GM12878 (cell line): ENCODE data around the gene SLC44A4. TPM values are rescaled to one million over a fixed set of nuclear protein-coding genes. Genes with fewer than 3 reads are reported as not detected.
"Not testable (repeated sequence)": the region's sequence is repeated elsewhere in the genome, so short reads cannot be mapped to it uniquely, and the experiment has no call there.

Experiments
- ATAC-seq: fragments of 200-7000 bp; cut with Tn5 transposase; 3 replicates; pipeline ENCODE4 v1.9.1; 2020; ENCODE audit warnings: mild to moderate bottlenecking, moderate library complexity
- BruUV-seq: library from RNA; stranded (reverse); fragments of 400-500 nt; replicated peaks from 2 replicates; lab custom pipeline; 2021; lab: Mats Ljungman, UMichigan
- CTCF ChIA-PET: fragments of 300-600 bp; sonication (Branson Sonifier 250); formaldehyde crosslinking; extraction: SDS; loops from one replicate; lab custom pipeline; 2021; ENCODE audit warnings: inconsistent platforms; lab: Yijun Ruan, JAX
- POLR2A ChIA-PET: fragments of 350-600 bp; formaldehyde crosslinking; extraction: SDS; loops from one replicate; lab custom pipeline; 2021; ENCODE audit warnings: inconsistent platforms; lab: Charles Lee
- RAD21 ChIA-PET: fragments of 300-600 bp; sonication (Branson Sonifier 250); formaldehyde crosslinking; loops from one replicate; lab custom pipeline; 2023; ENCODE audit warnings: antibody characterized with exemption; ENCODE audit not compliant: unreplicated experiment; lab: Charles Lee
- SMC1A ChIA-PET: fragments of 300-600 bp; sonication (Branson Sonifier 250); formaldehyde crosslinking; loops from one replicate; lab custom pipeline; 2023; ENCODE audit not compliant: unreplicated experiment, uncharacterized antibody; lab: Charles Lee
- DNase-seq: peaks from one replicate; pipeline ENCODE4 v3.0.0-alpha.2; 2011; ENCODE audit warnings: low read depth, low spot score
- FAIRE-seq: peaks from 3 replicates; lab custom pipeline; 2011; peaks lifted over from hg19 to GRCh38; lab: Jason Lieb, UNC
- H2AFZ ChIP-seq: 2 replicates; pipeline ENCODE4 v1.6.0; 2011; ENCODE audit warnings: low read depth, low read length, control low read depth; ENCODE audit not compliant: control insufficient read depth
- H3K27ac ChIP-seq: 2 replicates; pipeline ENCODE4 v1.5.1; 2011; ENCODE audit warnings: control low read depth; ENCODE audit not compliant: control insufficient read depth, insufficient read depth
- H3K27me3 ChIP-seq, 2 experiments: replicated peaks in 1 of 2; 2 replicates each; pipeline versions ENCODE4 v1.6.0 to v1.6.1; 2011; ENCODE audit warnings: low read length in 1 of 2; ENCODE audit not compliant: control insufficient read depth in 2 of 2, insufficient read depth in 2 of 2
- H3K36me3 ChIP-seq, 2 experiments: 2 replicates each; pipeline ENCODE4 v1.5.1; 2011; ENCODE audit warnings: low read length in 1 of 2; ENCODE audit not compliant: control insufficient read depth in 2 of 2, insufficient read depth in 2 of 2
- H3K4me1 ChIP-seq: 2 replicates; pipeline ENCODE4 v1.6.1; 2011; ENCODE audit warnings: mild to moderate bottlenecking, low read length, moderate library complexity, mixed read lengths; ENCODE audit not compliant: control insufficient read depth, insufficient read depth
- H3K4me2 ChIP-seq: 2 replicates; pipeline ENCODE4 v1.6.0; 2011; ENCODE audit warnings: control low read depth; ENCODE audit not compliant: control insufficient read depth, insufficient read depth
- H3K4me3 ChIP-seq: fragments of 200-600 bp; sonication (generic); 2 replicates; pipeline ENCODE4 v1.5.1; 2016
- H3K79me2 ChIP-seq: 2 replicates; pipeline ENCODE4 v1.6.0; 2011; ENCODE audit warnings: low read length; ENCODE audit not compliant: control insufficient read depth, insufficient read depth
- H3K9ac ChIP-seq: 2 replicates; pipeline ENCODE4 v1.8.0; 2011; ENCODE audit warnings: low read length, control low read depth, mixed read lengths; ENCODE audit not compliant: control insufficient read depth, insufficient read depth
- H3K9me3 ChIP-seq: replicated peaks from 3 replicates; pipeline ENCODE4 v1.5.1; 2011; ENCODE audit warnings: mild to moderate bottlenecking, low read length; ENCODE audit not compliant: control insufficient read depth, insufficient read depth
- H4K20me1 ChIP-seq: 2 replicates; pipeline ENCODE4 v1.6.0; 2011; ENCODE audit not compliant: control insufficient read depth, insufficient read depth
- MLLT1 ChIP-seq: fragments of 450-650 bp; IDR thresholded peaks from 2 replicates; pipeline ENCODE4 v1.6.1; 2016; ENCODE audit warnings: mild to moderate bottlenecking
- WGBS: methylation state at CpG from one replicate; pipeline ENCODE4 v1.1.6; 2016; ENCODE audit warnings: low lambda C conversion rate; ENCODE audit not compliant: insufficient replicate concordance, insufficient coverage; ENCODE audit errors: missing lambda C conversion rate; 5-methylcytosine and 5-hydroxymethylcytosine counted together
- in situ Hi-C: fragments of 300-500 bp; cut with MboI; formaldehyde crosslinking; loops from 9 replicates; pipeline ENCODE4 v1.14.3; 2018; ENCODE audit warnings: mixed read lengths
- intact Hi-C: fragments of 100-400 bp; cut with micrococcal nuclease; formaldehyde crosslinking; loops from one replicate; pipeline ENCODE4 v1.14.2; 2022; ENCODE audit not compliant: unreplicated experiment
- polyA plus RNA-seq, 11 experiments: library from polyadenylated mRNA; depleted of rRNA in 4 of 11; unstranded in 6 of 11; stranded (reverse) in 5 of 11; fragments of >200 nt; fragmentation: Nextera tagmentation in 4 of 11; fragmentation: Illumina TruSeq in 1 of 11; extraction: Ambion mirVana in 4 of 11; extraction: Trizol in 1 of 11; gene quantifications; 1 replicate in 1 of 11; 2 replicates in 10 of 11; pipeline versions ENCODE4 v1.2.1 to v1.2.3, GENCODE V29; 2011 to 2016; ENCODE audit warnings: inconsistent platforms in 2 of 11, missing spikeins in 2 of 11, low read depth in 1 of 11
- total RNA-seq, 4 experiments: library from RNA; depleted of rRNA in 3 of 4; stranded (reverse); fragments of >200 nt in 3 of 4; fragmentation: Illumina TruSeq in 1 of 4; extraction: Trizol in 1 of 4; gene quantifications; 2 replicates each; pipeline versions ENCODE4 v1.2.1 to v1.2.3, GENCODE V29; 2013 to 2021

SLC44A4 gene
- total and polyA plus RNA-seq, 10 of the 15 experiments (the other 5 are each of a cell fraction or from before 2014, with no cell fraction given), result 0.04 to 0.24 (median 0.15) TPM; not detected in 3

DNA sequence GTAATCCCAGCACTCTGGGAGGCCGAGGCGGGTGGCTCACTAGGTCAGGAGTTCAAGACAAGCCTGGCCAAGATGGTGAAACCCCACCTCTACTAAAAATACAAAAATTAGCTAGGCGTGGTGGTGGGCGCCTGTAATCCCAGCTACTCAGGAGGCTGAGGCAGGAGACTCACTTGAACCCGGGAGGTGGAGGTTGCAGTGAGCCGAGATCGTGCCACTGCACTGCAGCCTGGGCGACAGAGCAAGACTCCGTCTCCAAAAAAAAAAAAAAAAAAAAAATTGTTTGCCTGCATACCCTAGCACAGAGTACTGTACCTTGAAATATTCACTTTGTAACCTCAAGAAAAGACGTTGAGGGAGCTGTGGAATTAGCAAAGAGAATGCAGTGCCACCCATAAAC, 58.4 kb downstream of the SLC44A4 start:
- H3K9ac ChIP-seq, result not testable (repeated sequence)
- intact Hi-C loops, result loop anchor here (10.0 kb wide), 1 partner anchor 46 kb away; the partner anchor contains the start of gene VWA7
- WGBS, result 93% methylated on average over 10 of the region's 10 CpGs

More for the DNA sequence above, 58.4 kb downstream of the SLC44A4 start:
- TF ChIP-seq MLLT1, result peak; percentile 59
- H3K4me2 ChIP-seq, result peak overlapping the region; percentile 98
- H2AFZ ChIP-seq, H3K27me3 ChIP-seq, H3K9me3 ChIP-seq, H3K4me1 ChIP-seq, ATAC-seq, H3K36me3 ChIP-seq, FAIRE-seq, H3K79me2 ChIP-seq, H3K4me3 ChIP-seq, H3K27ac ChIP-seq, BruUV-seq, H4K20me1 ChIP-seq, DNase-seq, in situ Hi-C loops: not testable (repeated sequence)
- CTCF ChIA-PET, result interaction anchor here (1.0 to 1.5 kb wide), 3 partner anchors 14 to 91 kb away, joined by 3 to 5 read pairs (median 3); partner anchors contain the start of gene LSM2
- POLR2A ChIA-PET, result interaction anchor here (0.7 to 11.3 kb wide), 5 partner anchors 10 to 84 kb away, joined by 3 to 158 read pairs (median 13); partner anchors contain the start of genes CLIC1, LSM2 and MSH5
- SMC1A ChIA-PET, result interaction anchor here (1.1 to 1.6 kb wide), 3 partner anchors 13 to 87 kb away, joined by 3 to 5 read pairs (median 5); no protein-coding TSS in a partner anchor
- RAD21 ChIA-PET, result interaction anchor here (0.6 to 1.3 kb wide), 2 partner anchors 117 to 262 kb away, joined by 3 read pairs; partner anchors contain the start of gene ABHD16A
